ENCODE data around the gene DAB2IP.

Gene DAB2IP

DNA sequence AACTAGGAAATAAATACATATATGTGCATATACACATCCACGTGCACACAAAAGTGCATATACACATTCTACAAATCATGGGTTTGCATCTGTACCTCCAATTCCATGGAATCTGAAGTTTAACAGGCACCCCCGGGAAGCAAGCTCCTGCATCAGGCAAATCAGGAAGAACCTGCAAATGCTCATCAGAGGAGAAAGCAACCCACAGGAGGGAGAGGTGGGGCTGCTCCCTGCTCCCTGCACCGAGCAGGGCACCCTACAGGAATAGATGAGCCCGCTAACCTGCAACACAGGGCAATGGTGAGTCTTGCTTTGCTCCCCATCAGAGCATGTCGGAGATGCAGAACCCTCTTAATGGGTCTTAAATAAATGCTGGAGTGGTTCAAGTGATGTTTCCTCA, 151.3 kb downstream of the DAB2IP start:
- ChIA-PET CTCF (interaction anchor here (0.7 kb wide), 1 partner anchor 106 kb away, joined by 4 read pairs; no protein-coding TSS in a partner anchor), POLR2A (no interaction called here)
- Histone ChIP-seq H3K36me3 (ENCODE audit: control insufficient read depth in 2 of 2, insufficient read depth in 1 of 2, low read length in 2 of 2) (no peaks in the 10 kb centered on the region), H3K4me3 (ENCODE audit: low read depth, low read length) (no peak overlapping the region), H3K27ac (ENCODE audit: extremely low read depth, low read depth, low read length) (no peak overlapping the region), H3K4me1 (ENCODE audit: control insufficient read depth, insufficient read depth, low read length) (no peaks in the 10 kb centered on the region), H3K9me3 (ENCODE audit: control insufficient read depth, insufficient read depth, low read depth, low read length) (no peaks in the 10 kb centered on the region)
- TF ChIP-seq, protein P1, sequence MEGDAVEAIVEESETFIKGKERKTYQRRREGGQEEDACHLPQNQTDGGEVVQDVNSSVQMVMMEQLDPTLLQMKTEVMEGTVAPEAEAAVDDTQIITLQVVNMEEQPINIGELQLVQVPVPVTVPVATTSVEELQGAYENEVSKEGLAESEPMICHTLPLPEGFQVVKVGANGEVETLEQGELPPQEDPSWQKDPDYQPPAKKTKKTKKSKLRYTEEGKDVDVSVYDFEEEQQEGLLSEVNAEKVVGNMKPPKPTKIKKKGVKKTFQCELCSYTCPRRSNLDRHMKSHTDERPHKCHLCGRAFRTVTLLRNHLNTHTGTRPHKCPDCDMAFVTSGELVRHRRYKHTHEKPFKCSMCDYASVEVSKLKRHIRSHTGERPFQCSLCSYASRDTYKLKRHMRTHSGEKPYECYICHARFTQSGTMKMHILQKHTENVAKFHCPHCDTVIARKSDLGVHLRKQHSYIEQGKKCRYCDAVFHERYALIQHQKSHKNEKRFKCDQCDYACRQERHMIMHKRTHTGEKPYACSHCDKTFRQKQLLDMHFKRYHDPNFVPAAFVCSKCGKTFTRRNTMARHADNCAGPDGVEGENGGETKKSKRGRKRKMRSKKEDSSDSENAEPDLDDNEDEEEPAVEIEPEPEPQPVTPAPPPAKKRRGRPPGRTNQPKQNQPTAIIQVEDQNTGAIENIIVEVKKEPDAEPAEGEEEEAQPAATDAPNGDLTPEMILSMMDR (tag by site-specific recombination; IDR thresholded peaks at IDR 0.05) = no peak
- TF ChIP-seq, protein P2, sequence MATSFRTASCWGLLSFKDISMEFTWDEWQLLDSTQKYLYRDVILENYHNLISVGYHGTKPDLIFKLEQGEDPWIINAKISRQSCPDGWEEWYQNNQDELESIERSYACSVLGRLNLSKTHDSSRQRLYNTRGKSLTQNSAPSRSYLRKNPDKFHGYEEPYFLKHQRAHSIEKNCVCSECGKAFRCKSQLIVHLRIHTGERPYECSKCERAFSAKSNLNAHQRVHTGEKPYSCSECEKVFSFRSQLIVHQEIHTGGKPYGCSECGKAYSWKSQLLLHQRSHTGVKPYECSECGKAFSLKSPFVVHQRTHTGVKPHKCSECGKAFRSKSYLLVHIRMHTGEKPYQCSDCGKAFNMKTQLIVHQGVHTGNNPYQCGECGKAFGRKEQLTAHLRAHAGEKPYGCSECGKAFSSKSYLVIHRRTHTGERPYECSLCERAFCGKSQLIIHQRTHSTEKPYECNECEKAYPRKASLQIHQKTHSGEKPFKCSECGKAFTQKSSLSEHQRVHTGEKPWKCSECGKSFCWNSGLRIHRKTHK (tag by site-specific recombination; IDR thresholded peaks at IDR 0.05) = no peak
- TF ChIP-seq ZNF239 (tag by site-specific recombination; IDR thresholded peaks at IDR 0.05) = no peak
- TF ChIP-seq ZEB2 (tag by site-specific recombination; IDR thresholded peaks at IDR 0.05) = no peak
- TF ChIP-seq, protein P3, sequence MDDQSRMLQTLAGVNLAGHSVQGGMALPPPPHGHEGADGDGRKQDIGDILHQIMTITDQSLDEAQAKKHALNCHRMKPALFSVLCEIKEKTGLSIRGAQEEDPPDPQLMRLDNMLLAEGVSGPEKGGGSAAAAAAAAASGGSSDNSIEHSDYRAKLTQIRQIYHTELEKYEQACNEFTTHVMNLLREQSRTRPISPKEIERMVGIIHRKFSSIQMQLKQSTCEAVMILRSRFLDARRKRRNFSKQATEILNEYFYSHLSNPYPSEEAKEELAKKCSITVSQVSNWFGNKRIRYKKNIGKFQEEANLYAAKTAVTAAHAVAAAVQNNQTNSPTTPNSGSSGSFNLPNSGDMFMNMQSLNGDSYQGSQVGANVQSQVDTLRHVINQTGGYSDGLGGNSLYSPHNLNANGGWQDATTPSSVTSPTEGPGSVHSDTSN (CRISPR knock-in tag; IDR thresholded peaks at IDR 0.05) = no peak
- no peak for TF ChIP-seq ZNF133 (tag by site-specific recombination; IDR thresholded peaks at IDR 0.05)
- TF ChIP-seq ZNF169 (tag by site-specific recombination; IDR thresholded peaks at IDR 0.05) = no peak
- TF ChIP-seq ZSCAN30 (tag by site-specific recombination; IDR thresholded peaks at IDR 0.05) = no peak
- no peak for TF ChIP-seq ZNF626 (tag by site-specific recombination; IDR thresholded peaks at IDR 0.05)
- TF ChIP-seq, protein P4, sequence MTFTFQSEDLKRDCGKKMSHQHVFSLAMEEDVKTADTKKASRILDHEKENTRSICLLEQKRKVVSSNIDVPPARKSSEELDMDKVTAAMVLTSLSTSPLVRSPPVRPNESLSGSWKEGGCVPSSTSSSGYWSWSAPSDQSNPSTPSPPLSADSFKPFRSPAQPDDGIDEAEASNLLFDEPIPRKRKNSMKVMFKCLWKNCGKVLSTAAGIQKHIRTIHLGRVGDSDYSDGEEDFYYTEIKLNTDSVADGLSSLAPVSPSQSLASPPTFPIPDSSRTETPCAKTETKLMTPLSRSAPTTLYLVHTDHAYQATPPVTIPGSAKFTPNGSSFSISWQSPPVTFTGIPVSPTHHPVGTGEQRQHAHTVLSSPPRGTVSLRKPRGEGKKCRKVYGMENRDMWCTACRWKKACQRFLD (tag by site-specific recombination; IDR thresholded peaks at IDR 0.05) = no peak
- TF ChIP-seq ZNF624 (tag by site-specific recombination; IDR thresholded peaks at IDR 0.05) = no peak
- no peak for TF ChIP-seq GLI2 (tag by site-specific recombination; IDR thresholded peaks at IDR 0.05; ENCODE audit: borderline replicate concordance, low read depth)
- no peak for TF ChIP-seq MEIS1 (CRISPR knock-in tag; IDR thresholded peaks at IDR 0.05; ENCODE audit: borderline replicate concordance)
- TF ChIP-seq ZBTB7A (tag by site-specific recombination; IDR thresholded peaks at IDR 0.05; ENCODE audit: low read depth) = no peak
- TF ChIP-seq BCL11B (tag by site-specific recombination; IDR thresholded peaks at IDR 0.05; ENCODE audit: low read depth) = no peak
- TF ChIP-seq, protein P5, sequence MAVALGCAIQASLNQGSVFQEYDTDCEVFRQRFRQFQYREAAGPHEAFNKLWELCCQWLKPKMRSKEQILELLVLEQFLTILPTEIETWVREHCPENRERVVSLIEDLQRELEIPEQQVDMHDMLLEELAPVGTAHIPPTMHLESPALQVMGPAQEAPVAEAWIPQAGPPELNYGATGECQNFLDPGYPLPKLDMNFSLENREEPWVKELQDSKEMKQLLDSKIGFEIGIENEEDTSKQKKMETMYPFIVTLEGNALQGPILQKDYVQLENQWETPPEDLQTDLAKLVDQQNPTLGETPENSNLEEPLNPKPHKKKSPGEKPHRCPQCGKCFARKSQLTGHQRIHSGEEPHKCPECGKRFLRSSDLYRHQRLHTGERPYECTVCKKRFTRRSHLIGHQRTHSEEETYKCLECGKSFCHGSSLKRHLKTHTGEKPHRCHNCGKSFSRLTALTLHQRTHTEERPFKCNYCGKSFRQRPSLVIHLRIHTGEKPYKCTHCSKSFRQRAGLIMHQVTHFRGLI (tag by site-specific recombination; IDR thresholded peaks at IDR 0.05) = no peak
- TF ChIP-seq ZNF114 (tag by site-specific recombination; IDR thresholded peaks at IDR 0.05) = no peak
- TF ChIP-seq SCRT2 (tag by site-specific recombination; IDR thresholded peaks at IDR 0.05) = no peak
- no peak for TF ChIP-seq ZNF350 (tag by site-specific recombination; IDR thresholded peaks at IDR 0.05)
- TF ChIP-seq, protein P6, sequence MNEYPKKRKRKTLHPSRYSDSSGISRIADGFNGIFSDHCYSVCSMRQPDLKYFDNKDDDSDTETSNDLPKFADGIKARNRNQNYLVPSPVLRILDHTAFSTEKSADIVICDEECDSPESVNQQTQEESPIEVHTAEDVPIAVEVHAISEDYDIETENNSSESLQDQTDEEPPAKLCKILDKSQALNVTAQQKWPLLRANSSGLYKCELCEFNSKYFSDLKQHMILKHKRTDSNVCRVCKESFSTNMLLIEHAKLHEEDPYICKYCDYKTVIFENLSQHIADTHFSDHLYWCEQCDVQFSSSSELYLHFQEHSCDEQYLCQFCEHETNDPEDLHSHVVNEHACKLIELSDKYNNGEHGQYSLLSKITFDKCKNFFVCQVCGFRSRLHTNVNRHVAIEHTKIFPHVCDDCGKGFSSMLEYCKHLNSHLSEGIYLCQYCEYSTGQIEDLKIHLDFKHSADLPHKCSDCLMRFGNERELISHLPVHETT (tag by site-specific recombination; IDR thresholded peaks at IDR 0.05) = no peak
